ENCODE data around the gene SLC2A9.

DNA sequence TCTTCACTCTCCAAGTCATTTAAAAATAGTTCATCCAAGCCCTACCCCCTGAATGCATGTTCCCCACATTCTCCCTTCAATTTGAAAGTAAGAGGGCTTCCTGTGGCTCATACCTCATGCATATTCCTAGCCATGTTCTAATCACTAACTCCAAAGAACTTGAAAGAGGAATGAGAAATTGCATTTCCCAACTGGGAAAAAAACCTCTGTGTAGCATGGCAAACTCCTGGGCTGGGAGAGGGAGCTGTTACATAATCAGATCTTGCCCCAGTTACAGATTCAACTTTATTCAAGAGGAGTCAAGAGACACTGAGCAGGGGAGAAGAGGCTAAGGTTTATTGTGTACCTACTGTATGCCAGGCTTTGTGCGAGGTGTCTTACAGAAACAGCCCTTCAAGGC, 90.2 kb downstream of the SLC2A9 start:
- no peak for TF ChIP-seq SATB2 (CRISPR knock-in tag; IDR thresholded peaks at IDR 0.05)
- no peak for TF ChIP-seq RBM39 (IDR thresholded peaks at IDR 0.05; ENCODE audit: low read depth, low read length, poor library complexity, severe bottlenecking)
- TF ChIP-seq ZFP36L1 (CRISPR knock-in tag; IDR thresholded peaks at IDR 0.05) = no peak
- TF ChIP-seq, protein P1, sequence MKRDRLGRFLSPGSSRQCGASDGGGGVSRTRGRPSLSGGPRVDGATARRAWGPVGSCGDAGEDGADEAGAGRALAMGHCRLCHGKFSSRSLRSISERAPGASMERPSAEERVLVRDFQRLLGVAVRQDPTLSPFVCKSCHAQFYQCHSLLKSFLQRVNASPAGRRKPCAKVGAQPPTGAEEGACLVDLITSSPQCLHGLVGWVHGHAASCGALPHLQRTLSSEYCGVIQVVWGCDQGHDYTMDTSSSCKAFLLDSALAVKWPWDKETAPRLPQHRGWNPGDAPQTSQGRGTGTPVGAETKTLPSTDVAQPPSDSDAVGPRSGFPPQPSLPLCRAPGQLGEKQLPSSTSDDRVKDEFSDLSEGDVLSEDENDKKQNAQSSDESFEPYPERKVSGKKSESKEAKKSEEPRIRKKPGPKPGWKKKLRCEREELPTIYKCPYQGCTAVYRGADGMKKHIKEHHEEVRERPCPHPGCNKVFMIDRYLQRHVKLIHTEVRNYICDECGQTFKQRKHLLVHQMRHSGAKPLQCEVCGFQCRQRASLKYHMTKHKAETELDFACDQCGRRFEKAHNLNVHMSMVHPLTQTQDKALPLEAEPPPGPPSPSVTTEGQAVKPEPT (CRISPR knock-in tag; IDR thresholded peaks at IDR 0.05; ENCODE audit: low read depth) = no peak
- TF ChIP-seq, protein P2, sequence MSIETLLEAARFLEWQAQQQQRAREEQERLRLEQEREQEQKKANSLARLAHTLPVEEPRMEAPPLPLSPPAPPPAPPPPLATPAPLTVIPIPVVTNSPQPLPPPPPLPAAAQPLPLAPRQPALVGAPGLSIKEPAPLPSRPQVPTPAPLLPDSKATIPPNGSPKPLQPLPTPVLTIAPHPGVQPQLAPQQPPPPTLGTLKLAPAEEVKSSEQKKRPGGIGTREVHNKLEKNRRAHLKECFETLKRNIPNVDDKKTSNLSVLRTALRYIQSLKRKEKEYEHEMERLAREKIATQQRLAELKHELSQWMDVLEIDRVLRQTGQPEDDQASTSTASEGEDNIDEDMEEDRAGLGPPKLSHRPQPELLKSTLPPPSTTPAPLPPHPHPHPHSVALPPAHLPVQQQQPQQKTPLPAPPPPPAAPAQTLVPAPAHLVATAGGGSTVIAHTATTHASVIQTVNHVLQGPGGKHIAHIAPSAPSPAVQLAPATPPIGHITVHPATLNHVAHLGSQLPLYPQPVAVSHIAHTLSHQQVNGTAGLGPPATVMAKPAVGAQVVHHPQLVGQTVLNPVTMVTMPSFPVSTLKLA (IDR thresholded peaks at IDR 0.05) = no peak
- no peak for TF ChIP-seq ERF (CRISPR knock-in tag; IDR thresholded peaks at IDR 0.05)
- no peak for TF ChIP-seq TARDBP (CRISPR knock-in tag; IDR thresholded peaks at IDR 0.05)
- TF ChIP-seq, protein P3, sequence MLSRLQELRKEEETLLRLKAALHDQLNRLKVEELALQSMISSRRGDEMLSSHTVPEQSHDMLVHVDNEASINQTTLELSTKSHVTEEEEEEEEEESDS (CRISPR knock-in tag; IDR thresholded peaks at IDR 0.05; ENCODE audit: borderline replicate concordance) = no peak
- no peak for TF ChIP-seq SOX6 (IDR thresholded peaks at IDR 0.05)
- TF ChIP-seq SOX6 (CRISPR knock-in tag; IDR thresholded peaks at IDR 0.05) = no peak
- TF ChIP-seq CEBPB (IDR thresholded peaks at IDR 0.05; ENCODE audit: borderline replicate concordance, low read depth, low read length) = no peak
- TF ChIP-seq POLR2AphosphoS5 (IDR thresholded peaks at IDR 0.05; ENCODE audit: low read depth, low read length) = no peak
- TF ChIP-seq ZSCAN21 (CRISPR knock-in tag; IDR thresholded peaks at IDR 0.05; ENCODE audit: borderline replicate concordance) = no peak
- no peak for TF ChIP-seq MAZ (IDR thresholded peaks at IDR 0.05; ENCODE audit: borderline replicate concordance, low read depth, low read length)
- no peak for TF ChIP-seq MAZ (CRISPR knock-in tag; IDR thresholded peaks at IDR 0.05; ENCODE audit: low read depth)

All from HepG2 (cell line).